H9 (cell line): ENCODE data around the gene DPAGT1. TPM values are rescaled to one million over a fixed set of nuclear protein-coding genes. Genes with fewer than 3 reads are reported as not detected.

Source experiments
- DNase-seq: peaks from one replicate; pipeline ENCODE4 v3.0.0-alpha.2; 2017
- H2AFZ ChIP-seq: one replicate; pipeline ENCODE4 v1.6.1; 2013; ENCODE audit warnings: mild to moderate bottlenecking, low read length, control low read depth, moderate library complexity
- H2AK5ac ChIP-seq: 2 replicates; pipeline ENCODE4 v1.6.1; 2013; ENCODE audit warnings: low read length, control low read depth, mixed read lengths; ENCODE audit not compliant: insufficient read length
- H2BK120ac ChIP-seq: one replicate; pipeline ENCODE4 v1.6.1; 2013; ENCODE audit warnings: low read depth, mild to moderate bottlenecking, low read length, control low read depth, inconsistent platforms; ENCODE audit not compliant: poor library complexity, severe bottlenecking
- H2BK12ac ChIP-seq: 2 replicates; pipeline ENCODE4 v1.6.1; 2013; ENCODE audit warnings: low read length, control low read depth, mixed read lengths, low read depth; ENCODE audit not compliant: insufficient read length
- H2BK15ac ChIP-seq: 2 replicates; pipeline ENCODE4 v1.6.1; 2013; ENCODE audit warnings: low read depth, low read length, control low read depth
- H2BK20ac ChIP-seq: one replicate; pipeline ENCODE4 v1.6.1; 2013; ENCODE audit warnings: low read depth, mild to moderate bottlenecking, low read length, control low read depth, inconsistent platforms; ENCODE audit not compliant: poor library complexity, severe bottlenecking
- H2BK5ac ChIP-seq: 2 replicates; pipeline ENCODE4 v1.6.1; 2013; ENCODE audit warnings: low read length, control low read depth, mixed read lengths; ENCODE audit not compliant: insufficient read length
- H3K14ac ChIP-seq: 2 replicates; pipeline ENCODE4 v1.6.1; 2013; ENCODE audit warnings: low read length, control low read depth; ENCODE audit not compliant: insufficient read depth
- H3K18ac ChIP-seq: 2 replicates; pipeline ENCODE4 v1.6.1; 2013; ENCODE audit warnings: low read depth, mild to moderate bottlenecking, mixed read lengths, low read length, control low read depth; ENCODE audit not compliant: insufficient read length
- H3K23ac ChIP-seq: 2 replicates; pipeline ENCODE4 v1.6.1; 2013; ENCODE audit warnings: low read length, control low read depth, mixed read lengths, low read depth; ENCODE audit not compliant: insufficient read length
- H3K23me2 ChIP-seq: 2 replicates; pipeline ENCODE4 v1.6.1; 2013; ENCODE audit warnings: low read depth, mild to moderate bottlenecking, mixed read lengths, low read length, control low read depth; ENCODE audit not compliant: insufficient read length, poor library complexity, severe bottlenecking
- H3K27ac ChIP-seq: 2 replicates; pipeline ENCODE4 v1.5.1; 2013; ENCODE audit warnings: low read length, control low read depth, mixed read lengths, low read depth; ENCODE audit not compliant: insufficient read length
- H3K27me3 ChIP-seq: 2 replicates; pipeline ENCODE4 v1.6.1; 2013; ENCODE audit warnings: low read length, control low read depth, inconsistent platforms; ENCODE audit not compliant: insufficient read depth
- H3K4ac ChIP-seq: 2 replicates; pipeline ENCODE4 v1.6.1; 2013; ENCODE audit warnings: low read depth, mild to moderate bottlenecking, control low read depth, inconsistent platforms, low read length, moderate library complexity
- H3K4me1 ChIP-seq: 2 replicates; pipeline ENCODE4 v1.6.1; 2013; ENCODE audit warnings: low read length, control low read depth, inconsistent platforms; ENCODE audit not compliant: insufficient read depth
- H3K4me2 ChIP-seq: 2 replicates; pipeline ENCODE4 v1.6.1; 2013; ENCODE audit warnings: low read length, control low read depth, mixed read lengths; ENCODE audit not compliant: insufficient read length, insufficient read depth
- H3K56ac ChIP-seq: 2 replicates; pipeline ENCODE4 v1.6.1; 2013; ENCODE audit warnings: low read depth, mild to moderate bottlenecking, mixed read lengths, low read length, control low read depth; ENCODE audit not compliant: insufficient read length
- H3K79me1 ChIP-seq: 2 replicates; pipeline ENCODE4 v1.6.1; 2013; ENCODE audit warnings: low read depth, mild to moderate bottlenecking, moderate library complexity, low read length, control low read depth, inconsistent platforms; ENCODE audit not compliant: insufficient read depth, poor library complexity, severe bottlenecking
- H3K79me2 ChIP-seq: 2 replicates; pipeline ENCODE4 v1.6.1; 2013; ENCODE audit warnings: low read length, control low read depth, inconsistent platforms; ENCODE audit not compliant: insufficient read depth
- H3K9ac ChIP-seq: 2 replicates; pipeline ENCODE4 v1.6.1; 2013; ENCODE audit warnings: low read length, control low read depth, mixed read lengths; ENCODE audit not compliant: insufficient read length; ENCODE audit errors: extremely low read depth
- H3K9me3 ChIP-seq: one replicate; pipeline ENCODE4 v1.6.1; 2013; ENCODE audit warnings: low read depth, low read length, inconsistent platforms; ENCODE audit not compliant: control insufficient read depth
- H3T11ph ChIP-seq: one replicate; pipeline ENCODE4 v1.6.1; 2013; ENCODE audit warnings: mild to moderate bottlenecking, low read length, control low read depth, inconsistent platforms
- H4K20me1 ChIP-seq: one replicate; pipeline ENCODE4 v1.6.1; 2013; ENCODE audit not compliant: control insufficient read depth, insufficient read length, insufficient read depth
- H4K5ac ChIP-seq: 2 replicates; pipeline ENCODE4 v1.6.1; 2013; ENCODE audit warnings: low read depth, mild to moderate bottlenecking, mixed read lengths, low read length, control low read depth; ENCODE audit not compliant: insufficient read length
- H4K8ac ChIP-seq: replicated peaks from 2 replicates; pipeline ENCODE4 v1.6.1; 2013; ENCODE audit warnings: low read length, control low read depth, mixed read lengths, low read depth; ENCODE audit not compliant: insufficient read length
- H4K91ac ChIP-seq: 2 replicates; pipeline ENCODE4 v1.6.1; 2013; ENCODE audit warnings: low read depth, mild to moderate bottlenecking, moderate library complexity, mixed read lengths, low read length, control low read depth; ENCODE audit not compliant: insufficient read length
- H3K27ac Mint-ChIP-seq, 3 experiments: 2 replicates in 2 of 3; 3 replicates in 1 of 3; pipeline ENCODE4 v1.8.0; 2020 to 2021; ENCODE audit warnings: mixed read lengths in 3 of 3, mild to moderate bottlenecking in 1 of 3, moderate library complexity in 1 of 3
- H3K27me3 Mint-ChIP-seq: 2 replicates; pipeline ENCODE4 v1.8.0; 2021; ENCODE audit warnings: low read depth, mild to moderate bottlenecking, moderate library complexity, mixed read lengths
- H3K36me3 Mint-ChIP-seq, 3 experiments: 2 replicates in 2 of 3; 3 replicates in 1 of 3; pipeline ENCODE4 v1.8.0; 2020 to 2021; ENCODE audit warnings: low read depth in 3 of 3, mixed read lengths in 3 of 3; ENCODE audit not compliant: insufficient read depth in 1 of 3
- H3K4me1 Mint-ChIP-seq, 2 experiments: 2 replicates each; pipeline ENCODE4 v1.8.0; 2020; ENCODE audit warnings: mixed read lengths in 2 of 2
- H3K4me3 Mint-ChIP-seq, 2 experiments: 2 replicates in 1 of 2; 3 replicates in 1 of 2; pipeline ENCODE4 v1.8.0; 2020 to 2021; ENCODE audit warnings: mild to moderate bottlenecking in 2 of 2, mixed read lengths in 2 of 2, moderate library complexity in 1 of 2
- H3K9me3 Mint-ChIP-seq, 2 experiments: 2 replicates in 1 of 2; 3 replicates in 1 of 2; pipeline ENCODE4 v1.8.0; 2020; ENCODE audit warnings: mild to moderate bottlenecking in 2 of 2, mixed read lengths in 2 of 2, moderate library complexity in 1 of 2
- CTCF ChIP-seq: fragments of 200-600 bp; sonication (generic); conservative IDR thresholded peaks from 3 replicates; pipeline ENCODE4 v1.8.0; 2021; ENCODE audit warnings: antibody characterized with exemption, mild to moderate bottlenecking
- WGBS: extraction: QIAGEN DNeasy Blood & Tissue Kit; methylation state at CpG from one replicate; pipeline ENCODE4 v1.1.7; 2013; ENCODE audit warnings: missing lambda C conversion rate, low lambda C conversion rate, mixed read lengths; ENCODE audit not compliant: insufficient read length; ENCODE audit errors: extremely low coverage; 5-methylcytosine and 5-hydroxymethylcytosine counted together
- total RNA-seq: library from RNA; stranded (reverse); gene quantifications from 2 replicates; pipeline ENCODE4 v1.2.1, GENCODE V29; 2021

The DPAGT1 gene
- total RNA-seq, 1 experiment from 2014 or later: 43.6 TPM

- no CpG with 5 or more reads among the region's 5 CpGs for WGBS
- Histone ChIP-seq H4K8ac (no peak overlapping the region), H3K9ac (peak overlapping the region; percentile 61), H3K4me2 (peak overlapping the region; percentile 72), H2BK15ac (no peak overlapping the region), H4K5ac (no peak overlapping the region), H3K56ac (no peak overlapping the region), H2AK5ac (no peak overlapping the region), H3T11ph (no peak overlapping the region), H3K18ac (no peak overlapping the region), H3K4ac (no peak overlapping the region), H2BK120ac (no peak overlapping the region), H3K27me3 (no peaks in the 10 kb centered on the region), H3K79me2 (peaks cover 8% of the 10 kb centered on the region), H3K79me1 (peaks cover 6% of the 10 kb centered on the region), H3K4me1 (peaks cover 4% of the 10 kb centered on the region; the same call in 1 of the 2 replicates), H4K91ac (no peak overlapping the region), H2BK20ac (no peak overlapping the region), H3K23me2 (peaks cover 9% of the 10 kb centered on the region), H2BK12ac (no peak overlapping the region), H2AFZ (no peak overlapping the region), H3K27ac (no peak overlapping the region), H3K23ac (no peak overlapping the region), H3K14ac (no peak overlapping the region), H3K9me3 (no peaks in the 10 kb centered on the region), H4K20me1 (no peaks in the 10 kb centered on the region), H2BK5ac (no peak overlapping the region)
- peaks cover 0 to 18% (median 17%) of the 10 kb centered on the region in 3 experiments; a peak in 6 of 7 replicates for H3K36me3 Mint-ChIP-seq
- peak overlapping the region; percentile 93 to 94 for H3K4me3 Mint-ChIP-seq
- peak overlapping the region; percentile 44 to 95 (median 52); a peak in 6 of 7 replicates for H3K27ac Mint-ChIP-seq
- no peak for DNase-seq
- no peak for TF ChIP-seq CTCF
- no peaks in the 10 kb centered on the region; the same call in 1 of the 2 replicates for H3K27me3 Mint-ChIP-seq
- no peaks in the 10 kb centered on the region; a peak in 1 of 5 replicates for H3K9me3 Mint-ChIP-seq
- peaks cover 20 to 23% of the 10 kb centered on the region in 2 experiments for H3K4me1 Mint-ChIP-seq
These were observed 19.0 kb upstream of the DPAGT1 start for GRCh38 chr11:119120639-119121007.
